GM21515 (cell line): Measurements from ENCODE around the gene SLC49A3.

Experiments
- ATAC-seq: cut with Tn5 transposase; IDR thresholded peaks from one replicate; pipeline ENCODE4 v1.9.1; 2021; ENCODE audit not compliant: unreplicated experiment

The SLC49A3 gene

GRCh38 chr4:666822-667544 is 22.0 kb downstream of the SLC49A3 start:
- no peak for ATAC-seq

DNA sequence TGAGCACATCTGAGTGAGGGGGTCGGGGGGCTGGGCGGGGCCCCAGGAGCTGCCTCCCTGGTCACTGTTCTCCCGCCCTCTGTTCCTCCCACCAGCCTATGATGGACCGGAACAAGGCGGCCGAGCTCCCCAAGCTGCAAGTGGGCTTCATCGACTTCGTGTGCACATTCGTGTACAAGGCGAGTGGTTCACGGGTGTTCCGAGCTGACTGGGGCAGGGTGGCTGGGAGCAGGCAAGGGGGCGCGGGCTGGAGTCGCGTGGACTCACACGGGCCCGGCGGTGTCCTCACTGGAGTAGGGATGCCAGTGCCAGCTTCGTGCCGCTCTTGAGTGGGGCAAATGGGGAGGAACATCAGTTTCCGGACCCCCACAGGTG is 22.5 kb downstream of the SLC49A3 start:
- no peak for ATAC-seq

DNA sequence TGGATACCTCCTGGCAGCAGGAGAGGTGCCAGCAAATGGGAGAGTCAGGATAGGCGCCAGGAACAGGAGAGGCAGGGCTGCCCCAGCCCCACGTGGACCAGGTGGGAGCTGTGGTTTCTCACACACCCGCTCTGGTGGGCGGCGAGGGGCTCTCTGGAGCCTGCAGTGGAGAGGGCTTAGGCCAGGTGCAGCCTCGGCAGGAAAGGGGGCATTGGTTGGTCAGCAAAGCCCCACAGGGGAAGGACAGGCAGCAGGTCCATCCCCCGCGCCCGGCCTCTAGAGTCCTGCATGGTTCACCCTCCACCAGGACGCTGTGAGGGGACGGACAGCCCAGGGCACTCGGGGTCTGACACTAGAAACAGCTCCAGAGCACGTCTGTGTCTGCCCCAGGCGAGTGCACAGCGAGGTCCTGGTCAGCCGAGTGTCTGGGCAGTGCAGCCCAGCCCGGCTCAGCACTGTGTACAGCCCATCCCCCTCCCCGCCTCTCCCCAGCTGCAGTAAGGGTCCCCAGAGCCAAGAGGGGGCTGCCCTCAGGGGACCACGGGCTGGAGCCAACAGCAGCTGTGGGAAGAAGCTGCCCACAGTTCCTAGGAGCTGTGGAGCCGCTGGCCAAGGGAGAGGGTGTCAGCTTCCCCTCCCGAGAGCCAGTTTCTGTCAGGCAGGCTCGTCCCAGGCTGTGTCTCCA is 23.1 kb downstream of the SLC49A3 start:
- ATAC-seq, result no peak

GRCh38 chr4:665381-665750 is 23.6 kb downstream of the SLC49A3 start:
- no peak for ATAC-seq

DNA sequence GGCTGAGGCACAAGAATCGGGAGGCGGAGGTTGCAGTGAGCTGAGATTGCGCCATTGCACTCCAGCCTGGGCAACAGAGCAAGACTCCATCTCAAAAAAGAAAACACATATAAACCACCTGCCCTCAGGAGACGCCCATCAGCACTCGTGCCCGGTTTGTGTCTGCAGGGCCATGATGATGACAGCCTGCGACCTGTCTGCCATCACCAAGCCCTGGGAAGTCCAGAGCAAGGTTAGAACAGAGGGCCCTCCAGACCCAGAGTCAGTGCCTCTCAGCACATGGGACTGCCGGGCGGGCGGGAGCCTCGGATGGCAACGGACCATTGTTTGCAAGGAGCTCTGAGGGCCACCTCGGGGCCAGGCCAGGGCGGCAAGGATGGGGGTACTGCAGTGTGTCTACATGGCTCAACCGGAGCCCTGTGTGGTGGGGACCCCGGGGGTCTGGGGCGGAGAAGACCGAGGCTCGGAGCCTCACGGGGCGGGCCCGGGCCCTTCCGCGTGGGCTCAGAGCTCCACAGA is 24.2 kb downstream of the SLC49A3 start:
- no peak for ATAC-seq

- peak; percentile 54 for ATAC-seq
Observed at GRCh38 chr4:663438-664428, 25.2 kb downstream of the SLC49A3 start.

- ATAC-seq, result no peak
Observed at GRCh38 chr4:663046-663437, 25.9 kb downstream of the SLC49A3 start.

DNA sequence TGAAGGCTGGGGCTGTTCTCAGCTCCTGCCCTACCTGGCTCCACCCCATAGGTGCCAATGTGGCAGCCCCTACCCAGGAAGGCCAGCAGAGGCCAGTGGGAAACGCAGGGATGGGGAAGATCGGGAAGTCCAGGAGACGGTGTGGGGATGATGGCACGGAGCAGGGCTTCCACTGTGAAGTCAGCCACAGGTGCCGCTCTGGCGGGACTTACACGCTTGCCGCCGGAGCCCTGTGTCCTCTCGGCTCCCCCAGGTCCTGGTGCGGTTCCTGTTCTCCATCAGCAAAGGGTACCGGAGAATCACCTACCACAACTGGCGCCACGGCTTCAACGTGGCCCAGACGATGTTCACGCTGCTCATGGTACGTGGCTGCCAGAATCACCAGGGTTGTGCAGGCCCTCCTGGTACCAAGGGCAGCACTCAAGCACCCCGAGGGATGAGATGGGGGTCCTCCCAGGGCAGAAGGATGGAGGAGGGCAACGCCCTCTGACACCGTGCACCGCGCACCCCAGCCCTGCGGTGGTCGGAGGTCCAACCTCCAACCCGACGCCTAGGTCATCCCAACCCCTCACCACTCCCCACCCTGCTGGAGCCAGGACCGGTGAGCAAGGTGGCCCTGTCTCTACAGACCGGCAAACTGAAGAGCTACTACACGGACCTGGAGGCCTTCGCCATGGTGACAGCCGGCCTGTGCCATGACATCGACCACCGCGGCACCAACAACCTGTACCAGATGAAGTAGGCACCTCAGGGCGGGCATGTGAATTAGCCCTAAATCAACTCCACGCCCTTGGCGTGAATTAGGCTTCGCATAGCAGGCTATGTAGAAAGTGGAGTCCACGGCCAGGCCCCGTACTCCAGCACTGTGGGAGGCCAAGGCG is 26.8 kb downstream of the SLC49A3 start:
- no peak for ATAC-seq

DNA sequence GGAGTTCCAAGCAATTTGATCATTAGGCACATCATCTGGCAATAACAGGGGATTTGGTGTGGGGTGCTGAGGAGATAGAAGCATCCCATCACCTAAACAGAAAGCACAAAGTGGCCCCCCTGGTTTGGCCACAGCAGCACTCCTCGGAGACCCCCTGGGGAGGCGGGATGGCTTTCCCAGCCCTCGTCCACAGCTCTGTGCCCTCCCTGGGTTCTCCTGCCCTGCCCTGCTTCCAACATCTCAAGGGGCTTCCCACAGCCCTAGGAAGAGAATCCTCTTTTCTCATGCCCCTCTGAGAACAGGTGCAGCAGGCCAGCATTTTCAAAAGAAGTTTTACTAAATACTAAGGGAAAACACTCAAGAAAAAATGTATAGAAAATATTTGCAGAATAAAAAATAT is 27.7 kb downstream of the SLC49A3 start:
- ATAC-seq, result no peak

- ATAC-seq, result no peak
Observed at GRCh38 chr4:660401-660800, 28.6 kb downstream of the SLC49A3 start.

DNA sequence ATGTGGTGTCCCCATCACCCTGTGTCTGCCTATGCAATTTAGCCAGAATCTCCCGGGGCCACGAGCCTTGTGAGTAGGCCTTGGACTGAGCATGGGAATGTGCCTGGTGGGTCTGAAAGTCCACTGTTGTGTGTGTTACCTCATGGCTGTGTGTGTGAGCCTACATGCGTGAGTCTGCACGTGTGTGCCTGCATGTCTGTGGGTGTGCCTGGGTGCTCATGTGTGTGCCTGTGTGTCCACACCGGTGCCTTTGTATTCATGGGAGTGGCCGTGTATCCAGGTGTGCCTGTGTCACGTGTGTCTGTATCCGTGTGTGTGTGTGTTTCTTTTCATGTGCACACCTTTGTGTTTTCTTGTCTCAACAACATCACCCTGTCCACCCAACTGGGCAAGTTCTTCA is 29.1 kb downstream of the SLC49A3 start:
- ATAC-seq, result no peak

- ATAC-seq, result no peak
Observed at GRCh38 chr4:658681-659667, 30.0 kb downstream of the SLC49A3 start.

DNA sequence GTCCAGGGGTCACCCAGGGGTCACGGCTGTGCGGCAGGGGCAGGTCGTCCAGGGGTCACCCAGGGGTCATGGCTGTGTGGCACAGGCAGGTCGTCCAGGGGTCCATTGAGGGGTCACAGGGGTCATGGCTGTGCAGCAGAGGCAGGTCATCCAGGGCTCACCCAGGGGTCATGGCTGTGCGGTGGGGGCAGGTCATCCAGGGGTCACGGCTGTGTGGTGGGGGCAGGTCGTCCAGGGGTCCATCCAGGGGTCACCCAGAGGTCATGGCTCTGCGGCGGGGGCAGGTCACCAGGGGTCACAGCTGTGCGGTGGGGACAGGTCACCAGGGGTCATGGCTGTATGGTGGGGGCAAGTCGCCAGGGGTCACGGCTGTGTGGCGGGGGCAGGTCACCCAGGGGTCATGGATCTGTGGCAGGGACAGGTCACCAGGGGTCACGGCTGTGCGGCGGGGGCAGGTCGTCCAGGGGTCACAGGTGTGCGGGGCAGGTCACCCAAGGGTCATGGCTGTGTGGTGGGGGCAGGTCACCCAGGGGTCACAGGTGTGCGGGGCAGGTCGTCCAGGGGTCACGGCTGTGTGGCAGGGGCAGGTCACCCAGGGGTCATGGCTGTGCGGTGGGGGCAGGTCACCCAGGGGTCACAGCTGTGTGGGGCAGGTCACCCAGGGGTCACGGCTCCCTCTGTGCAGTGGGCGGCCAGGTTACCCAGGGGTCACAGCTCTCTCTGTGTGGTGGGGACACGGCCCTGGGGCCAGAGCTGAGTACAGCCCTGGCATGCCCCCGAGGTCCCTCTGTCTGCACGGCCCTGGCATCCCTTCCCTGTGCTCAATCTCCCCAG is 30.9 kb downstream of the SLC49A3 start:
- no peak for ATAC-seq

GRCh38 chr4:657338-657833 is 31.6 kb downstream of the SLC49A3 start:
- ATAC-seq, result no peak

DNA sequence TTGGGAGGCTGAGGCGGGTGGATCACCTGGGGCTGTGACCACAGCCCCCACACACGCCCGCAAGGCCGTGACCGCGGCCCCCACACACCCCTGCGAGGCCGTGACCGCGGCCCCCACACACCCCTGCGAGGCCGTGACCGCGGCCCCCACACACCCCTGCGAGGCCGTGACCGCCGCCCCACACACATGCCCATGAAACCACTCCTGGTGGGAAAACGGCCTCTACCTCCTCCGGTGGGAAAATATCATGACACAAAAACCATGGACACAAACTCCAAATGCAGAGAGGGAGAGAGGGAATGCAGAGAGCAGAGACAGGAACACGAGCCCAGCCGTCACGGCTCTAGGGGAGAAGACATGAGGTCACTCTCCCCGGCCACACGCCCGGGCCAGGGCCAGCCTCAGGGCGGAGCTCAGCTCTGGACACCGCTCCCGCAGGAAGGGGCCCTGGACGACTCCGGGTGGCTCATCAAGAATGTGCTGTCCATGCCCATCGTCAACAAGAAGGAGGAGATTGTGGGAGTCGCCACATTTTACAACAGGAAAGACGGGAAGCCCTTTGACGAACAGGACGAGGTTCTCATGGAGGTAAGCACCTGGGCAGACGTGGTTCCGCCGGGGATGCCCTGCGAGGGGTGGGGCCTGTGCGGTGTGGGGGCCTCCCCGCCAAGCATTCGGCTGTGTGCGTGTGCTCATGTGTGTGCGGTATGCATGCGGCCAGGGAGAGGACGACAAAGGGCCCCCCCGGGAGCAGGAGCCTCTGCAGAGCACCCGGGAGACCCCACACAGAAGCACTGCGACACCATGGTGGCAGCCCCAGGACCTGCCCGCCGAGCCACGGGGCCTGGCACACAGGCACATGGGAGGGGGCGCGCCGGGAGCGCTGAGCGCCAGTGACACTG is 32.3 kb downstream of the SLC49A3 start:
- no peak for ATAC-seq

DNA sequence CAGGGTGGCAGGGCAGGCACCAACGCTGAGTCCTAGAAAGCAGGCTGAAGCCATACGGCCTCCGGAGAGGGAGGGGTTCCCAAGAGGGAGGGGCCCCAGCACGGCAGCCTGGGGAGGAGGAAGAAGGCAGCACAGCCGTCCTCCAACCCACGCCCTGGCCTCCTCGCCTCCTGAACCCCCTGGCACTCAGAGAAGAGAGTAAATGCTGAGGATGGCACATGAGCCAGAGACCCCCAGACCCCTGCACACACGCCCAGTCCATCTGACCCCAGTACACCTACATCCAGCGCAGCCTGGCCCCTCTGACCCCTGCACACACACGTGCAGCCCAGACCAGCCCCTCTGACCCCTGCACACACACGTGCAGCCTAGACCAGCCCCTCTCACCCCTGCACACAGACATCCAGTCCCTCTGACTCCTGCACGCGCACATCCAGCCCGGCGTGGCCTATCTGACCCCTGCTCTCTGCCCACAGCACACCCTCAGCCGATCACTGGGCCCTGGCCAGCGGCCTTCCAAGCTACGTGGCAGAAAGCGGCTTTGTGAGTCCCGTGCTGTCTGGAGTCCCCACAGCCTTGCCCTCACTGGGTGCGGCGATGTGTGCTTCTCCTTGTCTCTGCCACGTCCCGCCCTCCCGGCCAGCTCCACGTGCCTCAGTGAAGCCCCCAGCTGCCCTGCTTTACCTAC is 33.3 kb downstream of the SLC49A3 start:
- no peak for ATAC-seq
